GM12865 (cell line): ENCODE results near the gene OLFML2A.
"Not testable (repeated sequence)": the region's sequence is repeated elsewhere in the genome, so short reads cannot be mapped to it uniquely, and the experiment has no call there.

ENCODE experiments used
- DNase-seq: peaks from one replicate; pipeline ENCODE4 v3.0.0; 2010; ENCODE audit warnings: low read depth
- H3K4me3 ChIP-seq: 2 replicates; pipeline ENCODE4 v1.5.1; 2011; ENCODE audit warnings: mild to moderate bottlenecking, low read depth, low read length, control low read depth
- TF ChIP-seq, protein P1 (sequence below): IDR thresholded peaks from 2 replicates; pipeline ENCODE4 v1.5.1; 2011; ENCODE audit warnings: low read length, control low read depth, low read depth, inconsistent platforms; ENCODE audit not compliant: insufficient read depth; ENCODE audit errors: missing control alignments

OLFML2A gene

DNA sequence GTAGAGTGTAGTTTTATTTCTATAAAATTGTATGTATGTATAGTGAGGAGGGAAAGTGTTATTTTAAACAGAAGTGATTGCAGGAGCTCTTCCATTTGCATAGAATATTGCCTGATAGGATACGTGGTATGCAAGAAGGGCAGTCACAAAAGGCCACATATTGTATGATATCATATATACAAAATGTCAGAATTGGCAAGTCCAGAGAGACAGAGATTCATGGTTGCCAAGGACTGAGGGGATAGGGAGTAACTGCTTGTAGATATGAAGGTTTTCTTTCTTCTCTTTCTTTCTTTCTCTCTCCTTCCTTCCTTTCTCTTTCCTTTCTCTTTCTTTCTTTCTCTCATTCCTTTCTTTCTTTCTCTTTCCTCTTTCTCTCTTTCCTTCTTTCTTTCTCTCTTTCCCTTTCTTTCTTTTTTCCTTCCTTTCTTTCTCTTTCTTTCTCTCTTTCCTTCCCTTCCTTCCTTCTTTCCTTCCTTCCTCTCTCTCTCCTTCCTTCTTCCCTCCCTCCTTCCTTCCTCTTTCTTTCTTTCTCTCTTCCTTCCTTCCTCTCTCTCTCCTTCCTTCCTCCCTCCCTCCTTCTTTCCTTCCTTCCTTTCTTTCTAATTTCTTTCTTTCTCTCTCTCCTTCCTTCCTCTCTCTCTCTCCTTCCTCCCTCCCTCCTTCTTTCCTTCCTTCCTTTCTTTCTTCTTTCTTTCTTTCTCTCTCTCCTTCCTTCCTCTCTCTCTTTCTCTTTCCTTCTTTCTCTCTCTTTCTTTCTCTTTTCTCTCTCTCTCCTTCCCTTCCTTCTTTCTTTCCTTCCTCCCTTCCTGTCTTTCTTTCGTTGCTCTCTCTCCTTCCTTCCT, 51.8 kb downstream of the OLFML2A start:
- DNase-seq: no peak
- TF ChIP-seq, protein P1, sequence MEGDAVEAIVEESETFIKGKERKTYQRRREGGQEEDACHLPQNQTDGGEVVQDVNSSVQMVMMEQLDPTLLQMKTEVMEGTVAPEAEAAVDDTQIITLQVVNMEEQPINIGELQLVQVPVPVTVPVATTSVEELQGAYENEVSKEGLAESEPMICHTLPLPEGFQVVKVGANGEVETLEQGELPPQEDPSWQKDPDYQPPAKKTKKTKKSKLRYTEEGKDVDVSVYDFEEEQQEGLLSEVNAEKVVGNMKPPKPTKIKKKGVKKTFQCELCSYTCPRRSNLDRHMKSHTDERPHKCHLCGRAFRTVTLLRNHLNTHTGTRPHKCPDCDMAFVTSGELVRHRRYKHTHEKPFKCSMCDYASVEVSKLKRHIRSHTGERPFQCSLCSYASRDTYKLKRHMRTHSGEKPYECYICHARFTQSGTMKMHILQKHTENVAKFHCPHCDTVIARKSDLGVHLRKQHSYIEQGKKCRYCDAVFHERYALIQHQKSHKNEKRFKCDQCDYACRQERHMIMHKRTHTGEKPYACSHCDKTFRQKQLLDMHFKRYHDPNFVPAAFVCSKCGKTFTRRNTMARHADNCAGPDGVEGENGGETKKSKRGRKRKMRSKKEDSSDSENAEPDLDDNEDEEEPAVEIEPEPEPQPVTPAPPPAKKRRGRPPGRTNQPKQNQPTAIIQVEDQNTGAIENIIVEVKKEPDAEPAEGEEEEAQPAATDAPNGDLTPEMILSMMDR: no peak

DNA sequence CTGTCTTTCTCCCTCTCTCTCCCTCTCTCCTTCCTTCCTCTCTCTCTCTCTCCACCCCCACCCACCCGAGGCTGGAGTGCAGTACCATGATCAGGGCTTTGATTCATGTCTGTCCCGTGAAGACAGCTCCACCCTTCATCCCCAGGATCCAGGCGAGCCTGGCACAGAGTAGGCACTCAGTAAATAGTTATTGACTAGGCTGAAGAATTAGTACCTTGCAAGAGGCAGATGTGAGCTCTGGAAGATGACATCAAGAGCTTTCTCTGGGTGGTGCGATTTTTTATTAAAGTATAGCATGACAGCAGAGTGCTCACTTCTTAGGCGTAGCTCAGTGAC, 52.4 kb downstream of the OLFML2A start:
- no peak overlapping the region for H3K4me3 ChIP-seq
- no peak for DNase-seq
- TF ChIP-seq, protein P1: no peak

More for the DNA sequence above, 51.8 kb downstream of the OLFML2A start:
- H3K4me3 ChIP-seq: no peak overlapping the region

DNA sequence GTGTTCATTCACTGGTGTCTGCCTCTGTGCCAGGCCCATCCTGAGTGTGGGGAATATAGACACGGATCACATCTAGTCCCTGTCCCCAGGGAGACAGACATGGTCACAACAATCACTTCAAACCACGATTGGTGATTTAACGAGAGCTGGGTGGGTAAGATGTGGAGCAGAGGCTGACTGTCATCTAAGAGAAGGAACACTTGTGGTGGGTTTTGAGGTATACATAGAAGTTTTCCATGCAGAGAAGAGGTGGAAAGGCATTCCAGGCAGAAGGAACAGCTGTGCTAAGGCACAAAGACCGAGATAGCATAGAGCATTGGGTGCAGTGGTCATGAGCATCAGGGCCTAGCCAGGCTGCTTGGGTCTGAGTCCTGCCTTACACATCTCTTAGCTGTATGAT, 53.7 kb downstream of the OLFML2A start:
- TF ChIP-seq, protein P1: no peak
- no peak for DNase-seq
- H3K4me3 ChIP-seq: no peak overlapping the region

DNA sequence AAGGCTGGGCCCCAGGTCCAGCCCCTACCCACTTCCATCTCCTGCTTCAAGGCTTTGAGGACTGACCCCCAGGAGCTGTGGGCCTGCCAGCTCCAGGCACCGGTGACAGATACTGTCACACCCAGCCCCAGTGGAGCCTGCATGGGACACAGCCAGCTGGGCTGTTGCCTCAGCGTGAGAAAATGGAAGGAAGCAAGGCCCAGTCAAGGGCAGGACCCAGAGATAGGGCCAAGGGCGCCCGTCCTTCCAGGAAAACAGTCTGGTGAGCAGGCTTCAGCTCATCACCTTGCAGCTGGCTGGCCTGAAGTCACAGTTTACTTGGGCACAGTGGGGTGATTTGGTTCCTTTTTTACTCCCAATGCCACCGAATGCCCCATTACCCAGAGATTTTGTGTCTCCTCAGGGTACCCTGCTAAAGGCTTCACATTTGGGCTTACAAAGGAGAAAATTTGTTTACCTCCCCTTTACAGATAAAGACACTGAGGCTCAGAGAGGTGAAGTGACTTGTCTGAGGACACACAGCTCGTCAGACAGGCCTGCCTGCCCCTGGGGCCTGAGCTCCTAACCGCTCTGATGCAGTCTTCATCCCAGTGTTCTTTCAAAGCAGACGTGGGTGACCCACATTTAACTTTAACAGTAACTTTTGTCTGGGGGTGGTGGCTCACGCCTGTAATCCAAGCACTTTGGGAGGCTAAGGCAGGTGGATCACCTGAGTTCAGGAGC, 54.9 kb downstream of the OLFML2A start:
- TF ChIP-seq, protein P1: no peak
- no peak for DNase-seq
- H3K4me3 ChIP-seq: no peak overlapping the region

DNA sequence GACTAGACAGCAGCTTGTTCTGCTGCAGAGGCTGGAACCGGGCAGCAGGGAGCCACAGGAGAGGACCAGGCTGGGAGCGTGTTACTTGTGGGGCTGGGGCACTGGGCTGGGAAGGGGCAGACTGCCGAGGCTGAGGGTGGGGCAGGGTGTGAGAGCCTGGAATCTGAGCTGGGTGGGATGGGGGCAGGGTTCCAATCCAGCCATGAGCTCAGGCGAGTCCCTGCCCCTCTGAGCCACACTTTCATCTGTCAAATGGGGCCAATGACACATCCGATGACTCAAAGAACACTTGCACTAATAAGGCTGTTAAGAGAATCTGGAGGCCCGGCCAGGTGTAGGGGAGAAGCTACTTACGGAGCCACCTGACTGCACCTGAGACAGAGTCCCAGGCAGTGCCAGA, 57.7 kb downstream of the OLFML2A start:
- H3K4me3 ChIP-seq: no peak overlapping the region
- no peak for DNase-seq
- TF ChIP-seq, protein P1: no peak

DNA sequence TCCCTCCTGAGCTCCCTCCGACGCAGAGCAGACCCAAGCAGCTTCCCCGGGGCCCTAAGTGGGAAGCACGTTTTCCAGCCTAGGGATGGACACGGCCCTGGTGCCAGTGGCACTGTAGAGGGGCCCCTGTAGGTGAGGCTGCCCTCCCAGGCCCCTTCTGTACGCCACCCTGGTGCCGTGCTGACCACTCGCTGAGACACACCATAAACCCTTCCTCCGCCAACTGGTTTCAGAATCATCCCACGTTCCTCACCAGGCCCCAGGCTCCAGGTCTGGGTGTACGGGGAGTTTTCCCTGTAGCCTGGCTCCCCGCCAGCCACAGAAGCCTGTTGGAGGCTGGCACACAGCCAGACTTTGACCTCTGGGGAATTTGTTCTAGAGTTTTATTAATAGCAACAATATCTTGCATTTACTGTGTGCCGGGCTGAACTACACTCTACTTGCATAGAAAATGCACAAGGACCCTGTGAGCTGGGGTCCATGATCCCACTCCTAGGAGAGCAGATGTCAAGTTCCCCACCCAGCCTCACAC, 58.2 kb downstream of the OLFML2A start:
- TF ChIP-seq, protein P1: no peak
- H3K4me3 ChIP-seq: no peak overlapping the region
- no peak for DNase-seq

DNA sequence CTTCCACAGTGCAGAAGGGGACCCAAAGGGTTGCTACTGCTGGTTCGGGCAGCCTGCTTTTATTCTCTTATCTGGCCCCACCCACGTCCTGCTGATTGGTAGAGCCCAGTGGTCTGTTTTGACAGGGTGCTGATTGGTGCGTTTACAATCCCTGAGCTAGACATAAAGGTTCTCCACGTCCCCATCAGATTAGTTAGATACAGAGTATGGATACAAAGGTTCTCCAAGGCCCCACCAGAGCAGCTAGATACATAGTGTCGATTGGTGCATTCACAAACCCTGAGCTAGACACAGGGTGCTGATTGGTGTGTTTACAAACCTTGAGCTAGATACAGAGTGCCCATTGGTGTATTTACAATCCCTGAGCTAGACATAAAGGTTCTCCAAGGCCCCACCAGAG, 61.2 kb downstream of the OLFML2A start:
- not testable (repeated sequence) for H3K4me3 ChIP-seq, DNase-seq

DNA sequence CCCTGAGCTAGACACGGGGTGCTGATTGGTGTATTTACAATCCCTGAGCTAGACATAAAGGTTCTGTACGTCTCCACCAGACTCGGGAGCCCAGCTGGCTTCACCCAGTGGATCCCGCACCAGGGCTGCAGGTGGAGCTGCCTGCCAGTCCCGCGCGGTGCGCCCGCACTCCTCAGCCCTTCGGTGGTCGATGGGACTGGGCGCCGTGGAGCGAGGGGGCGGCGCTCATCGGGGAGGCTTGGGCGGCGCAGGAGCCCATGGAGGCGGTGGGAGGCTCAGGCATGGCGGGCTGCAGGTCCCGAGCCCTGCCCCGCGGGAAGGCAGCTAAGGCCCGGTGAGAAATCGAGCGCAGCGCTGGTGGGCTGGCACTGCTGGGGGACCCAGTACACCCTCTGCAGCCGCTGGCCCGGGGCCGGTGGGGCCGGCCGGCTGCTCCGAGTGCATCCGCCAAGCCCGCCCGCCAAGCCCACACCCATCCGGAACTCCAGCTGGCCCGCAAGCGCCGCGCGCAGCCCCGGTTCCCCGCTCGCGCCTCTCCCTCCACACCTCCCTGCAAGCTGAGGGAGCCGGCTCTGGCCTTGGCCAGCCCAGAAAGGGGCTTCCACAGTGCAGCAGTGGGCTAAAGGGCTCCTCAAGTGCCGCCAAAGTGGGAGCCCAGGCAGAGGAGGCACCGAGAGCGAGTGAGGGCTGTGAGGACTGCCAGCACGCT, 61.8 kb downstream of the OLFML2A start:
- not testable (repeated sequence) for H3K4me3 ChIP-seq

More for the DNA sequence above, 61.8 kb downstream of the OLFML2A start:
- DNase-seq: not testable (repeated sequence)
